NCI-H1105 (cell line): ENCODE measurements around the gene CDC6.

ENCODE experiments used
- DNase-seq: peaks from one replicate; lab custom pipeline; 2025; lab: John Stamatoyannopoulos, UW

The CDC6 gene

GRCh38 chr17:40340880-40341807 lies 53.5 kb downstream of the CDC6 start:
- peak; percentile 49 for DNase-seq

GRCh38 chr17:40341808-40342503 lies 54.3 kb downstream of the CDC6 start:
- DNase-seq = no peak

DNA sequence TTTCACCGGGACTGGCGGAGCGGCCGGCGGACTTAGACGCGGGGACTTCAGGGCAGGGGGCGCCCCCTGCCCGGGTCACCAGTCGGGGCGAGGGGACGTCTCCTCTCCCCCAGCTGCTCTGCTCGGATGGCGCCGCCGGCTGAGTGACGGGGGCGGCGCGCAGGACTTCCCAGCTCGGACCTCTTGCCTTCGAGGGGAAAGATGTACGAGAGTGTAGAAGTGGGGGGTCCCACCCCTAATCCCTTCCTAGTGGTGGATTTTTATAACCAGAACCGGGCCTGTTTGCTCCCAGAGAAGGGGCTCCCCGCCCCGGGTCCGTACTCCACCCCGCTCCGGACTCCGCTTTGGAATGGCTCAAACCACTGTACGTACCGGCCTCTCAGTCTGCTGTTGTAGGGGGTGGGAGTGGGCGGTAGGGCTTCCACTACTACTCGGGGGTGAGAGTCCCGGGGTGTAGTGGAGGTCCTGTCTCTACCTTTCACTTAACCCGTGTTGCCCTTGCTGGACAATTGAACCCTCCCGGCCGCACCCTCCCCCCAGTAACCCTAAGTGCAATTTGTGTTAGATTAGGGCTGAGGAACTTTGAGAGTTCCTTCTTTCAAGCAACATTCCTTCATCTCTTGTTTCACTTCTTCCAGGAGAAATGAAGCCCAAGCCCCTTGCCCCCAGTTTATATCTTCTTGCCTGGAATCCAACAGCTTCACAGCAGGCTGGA lies 55.0 kb downstream of the CDC6 start:
- no peak for DNase-seq

- no peak for DNase-seq
These were observed 55.8 kb downstream of the CDC6 start for GRCh38 chr17:40343219-40344119.

GRCh38 chr17:40344421-40345160 lies 56.9 kb downstream of the CDC6 start:
- DNase-seq = no peak

DNA sequence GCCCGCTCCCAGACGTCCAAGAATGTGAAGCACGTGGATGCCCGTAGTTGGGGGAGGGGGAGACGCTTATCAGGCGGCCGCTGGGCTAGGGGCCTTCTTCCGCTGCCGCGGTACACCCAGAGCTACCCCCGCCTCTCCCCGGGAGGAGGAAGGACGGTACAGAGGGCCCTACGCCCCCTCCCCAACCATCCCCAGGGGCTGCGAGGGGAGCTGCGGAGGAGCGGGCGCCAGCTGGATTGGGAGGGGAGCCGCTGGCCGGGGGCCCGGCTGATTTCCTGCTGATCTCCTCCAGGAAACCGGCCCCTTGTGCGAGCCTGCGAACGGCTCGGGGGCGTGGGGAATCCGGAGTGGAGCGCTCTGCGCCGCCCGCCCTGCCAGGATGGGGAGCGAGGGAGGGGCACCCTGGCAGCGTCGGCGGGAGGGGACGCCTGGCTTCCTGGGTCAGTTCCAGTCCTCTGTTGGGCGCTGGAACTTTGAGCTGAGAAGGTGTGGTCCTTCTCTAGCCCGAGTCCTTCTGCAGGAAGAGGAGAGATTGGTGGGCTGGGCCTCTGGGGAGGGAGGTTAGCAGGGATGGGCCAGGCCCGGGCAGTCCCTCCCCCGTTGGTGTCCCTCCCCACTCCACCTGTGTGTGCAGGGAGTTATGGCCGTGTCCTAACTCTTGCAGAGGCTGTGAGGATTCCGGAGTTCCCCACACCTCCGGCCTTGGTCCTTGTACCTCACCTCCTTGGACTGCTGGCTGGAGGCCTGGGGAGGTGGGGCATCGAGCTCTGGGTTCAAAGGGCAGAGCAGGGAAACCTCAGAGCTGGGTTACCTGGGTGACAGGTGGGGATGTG lies 57.7 kb downstream of the CDC6 start:
- DNase-seq = no peak

DNA sequence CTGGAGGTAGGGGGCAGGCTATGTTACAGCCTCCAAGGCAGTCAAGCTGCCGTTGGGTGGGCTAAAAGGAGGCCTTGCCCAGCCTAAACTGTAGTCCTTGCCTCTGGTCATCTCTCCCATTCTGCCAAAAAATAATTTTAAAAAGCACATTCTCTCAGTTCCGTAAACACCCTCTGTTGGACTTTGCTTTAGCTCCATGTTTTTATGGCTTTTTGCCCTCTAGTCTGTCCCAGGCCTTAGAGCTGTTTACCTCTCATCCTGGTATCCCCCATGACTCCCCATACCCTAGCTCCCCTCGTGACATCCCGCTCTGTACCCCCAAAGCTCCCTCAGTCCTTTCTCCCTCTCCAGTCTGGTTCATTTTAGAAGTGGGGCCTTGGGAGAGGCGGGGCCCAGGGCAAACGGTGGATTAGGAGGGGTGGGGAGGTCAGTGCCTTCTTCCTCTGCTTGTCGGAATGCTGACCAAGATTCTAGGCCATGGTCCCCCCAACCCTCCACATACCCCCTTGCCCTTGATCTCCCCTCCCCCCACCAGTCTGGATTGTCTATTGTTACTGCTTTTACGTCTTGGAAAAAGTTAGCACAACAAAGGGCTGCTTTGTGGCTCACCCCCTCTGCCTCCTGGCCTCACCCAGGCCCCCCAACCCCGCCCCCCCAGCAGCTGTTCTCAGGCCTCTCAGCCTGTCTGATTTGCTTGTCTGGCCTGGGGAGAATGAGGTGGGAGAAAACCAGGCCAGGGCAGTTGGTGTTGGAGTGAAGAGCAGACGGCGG lies 58.5 kb downstream of the CDC6 start:
- no peak for DNase-seq

- DNase-seq = no peak
These were observed 59.1 kb downstream of the CDC6 start for GRCh38 chr17:40346765-40347158.

- no peak for DNase-seq
These were observed 59.8 kb downstream of the CDC6 start for GRCh38 chr17:40347319-40348135.

DNA sequence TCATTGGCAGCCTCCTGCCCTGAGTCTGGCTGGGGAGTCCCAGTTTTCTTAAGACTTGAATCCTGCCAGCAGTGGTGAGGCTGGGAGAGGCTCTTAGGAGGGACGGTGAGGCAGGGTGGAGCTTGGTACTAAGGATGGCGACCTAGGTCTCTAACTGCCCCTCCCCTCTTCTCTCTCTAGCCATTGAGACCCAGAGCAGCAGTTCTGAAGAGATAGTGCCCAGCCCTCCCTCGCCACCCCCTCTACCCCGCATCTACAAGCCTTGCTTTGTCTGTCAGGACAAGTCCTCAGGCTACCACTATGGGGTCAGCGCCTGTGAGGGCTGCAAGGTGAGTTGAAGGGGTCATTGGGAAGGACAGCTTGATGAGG lies 60.4 kb downstream of the CDC6 start:
- DNase-seq = no peak

- DNase-seq = peak; percentile 68
These were observed 61.1 kb downstream of the CDC6 start for GRCh38 chr17:40348562-40349476.

DNA sequence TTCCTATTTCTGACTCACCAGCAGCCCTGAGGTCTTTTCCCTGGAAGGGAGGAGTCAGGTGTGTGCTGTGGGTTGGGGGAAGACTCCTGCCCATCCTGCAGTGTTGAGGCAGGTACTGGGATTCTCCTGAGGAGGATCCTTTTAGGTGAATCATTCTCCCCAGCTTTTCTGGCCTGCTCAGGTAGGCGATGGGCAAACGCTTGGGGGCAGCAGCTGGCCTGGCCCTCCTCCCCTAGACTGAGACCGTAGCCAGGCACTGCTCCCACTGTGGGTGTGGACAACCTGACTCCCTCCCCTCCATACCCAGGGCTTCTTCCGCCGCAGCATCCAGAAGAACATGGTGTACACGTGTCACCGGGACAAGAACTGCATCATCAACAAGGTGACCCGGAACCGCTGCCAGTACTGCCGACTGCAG lies 61.8 kb downstream of the CDC6 start:
- DNase-seq = no peak

- peak; percentile 28 for DNase-seq
These were observed 62.4 kb downstream of the CDC6 start for GRCh38 chr17:40349895-40350688.

GRCh38 chr17:40350689-40351358 lies 63.1 kb downstream of the CDC6 start:
- DNase-seq = peak; percentile 57

GRCh38 chr17:40351359-40352236 lies 63.9 kb downstream of the CDC6 start:
- DNase-seq = peak; percentile 57
